GM12873 (cell line): ENCODE results near the gene NAA35.

Source experiments
- TF ChIP-seq, protein P1 (sequence below): IDR thresholded peaks from 2 replicates; pipeline ENCODE4 v1.5.1; 2012; ENCODE audit warnings: low read depth, mild to moderate bottlenecking, moderate library complexity, low read length, control low read depth; ENCODE audit not compliant: insufficient read depth; ENCODE audit errors: missing control alignments

Gene NAA35

DNA sequence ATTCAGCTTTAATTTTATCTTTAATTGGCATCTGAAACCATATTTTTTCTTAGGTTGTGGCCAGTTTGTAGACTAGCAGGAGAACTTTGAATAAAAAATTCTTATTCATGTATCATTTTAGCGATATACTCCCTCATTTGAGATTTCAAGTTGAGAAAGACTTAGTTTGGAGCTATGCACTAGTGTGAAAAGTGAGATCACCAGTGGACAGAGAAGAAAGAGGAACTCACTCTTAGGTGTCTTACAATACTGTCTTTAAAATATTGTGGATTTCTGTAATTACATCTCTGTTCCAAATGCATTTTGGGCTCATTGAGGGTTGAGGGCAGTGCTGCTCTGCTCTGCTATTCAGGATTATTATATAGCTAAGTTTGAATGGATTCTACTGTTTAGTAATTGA lies 54.7 kb downstream of the NAA35 start:
- TF ChIP-seq, protein P1, sequence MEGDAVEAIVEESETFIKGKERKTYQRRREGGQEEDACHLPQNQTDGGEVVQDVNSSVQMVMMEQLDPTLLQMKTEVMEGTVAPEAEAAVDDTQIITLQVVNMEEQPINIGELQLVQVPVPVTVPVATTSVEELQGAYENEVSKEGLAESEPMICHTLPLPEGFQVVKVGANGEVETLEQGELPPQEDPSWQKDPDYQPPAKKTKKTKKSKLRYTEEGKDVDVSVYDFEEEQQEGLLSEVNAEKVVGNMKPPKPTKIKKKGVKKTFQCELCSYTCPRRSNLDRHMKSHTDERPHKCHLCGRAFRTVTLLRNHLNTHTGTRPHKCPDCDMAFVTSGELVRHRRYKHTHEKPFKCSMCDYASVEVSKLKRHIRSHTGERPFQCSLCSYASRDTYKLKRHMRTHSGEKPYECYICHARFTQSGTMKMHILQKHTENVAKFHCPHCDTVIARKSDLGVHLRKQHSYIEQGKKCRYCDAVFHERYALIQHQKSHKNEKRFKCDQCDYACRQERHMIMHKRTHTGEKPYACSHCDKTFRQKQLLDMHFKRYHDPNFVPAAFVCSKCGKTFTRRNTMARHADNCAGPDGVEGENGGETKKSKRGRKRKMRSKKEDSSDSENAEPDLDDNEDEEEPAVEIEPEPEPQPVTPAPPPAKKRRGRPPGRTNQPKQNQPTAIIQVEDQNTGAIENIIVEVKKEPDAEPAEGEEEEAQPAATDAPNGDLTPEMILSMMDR, result no peak

DNA sequence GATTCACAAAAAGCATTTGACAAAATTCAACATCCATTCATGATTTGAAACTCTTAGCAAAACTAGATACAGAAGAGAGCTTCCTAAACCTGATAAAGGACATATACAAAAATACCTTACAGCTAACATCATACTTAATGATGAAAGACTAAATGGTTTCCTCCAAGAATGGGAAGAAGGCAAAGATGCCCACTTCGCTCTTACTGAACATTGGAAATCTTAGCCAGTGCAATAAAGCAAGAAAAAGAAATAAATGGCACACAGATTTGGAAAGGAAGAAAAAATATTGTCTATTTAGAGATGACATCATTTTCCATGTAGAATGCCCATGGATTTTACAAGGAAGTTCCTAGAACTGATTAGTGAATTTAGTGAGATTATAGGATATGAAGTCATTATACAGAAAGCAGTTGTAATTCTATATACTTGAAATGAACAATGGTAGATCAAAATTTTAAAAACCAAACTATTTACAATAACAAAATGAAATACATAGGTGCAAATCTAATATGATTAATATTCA lies 64.4 kb downstream of the NAA35 start:
- TF ChIP-seq, protein P1, result no peak

DNA sequence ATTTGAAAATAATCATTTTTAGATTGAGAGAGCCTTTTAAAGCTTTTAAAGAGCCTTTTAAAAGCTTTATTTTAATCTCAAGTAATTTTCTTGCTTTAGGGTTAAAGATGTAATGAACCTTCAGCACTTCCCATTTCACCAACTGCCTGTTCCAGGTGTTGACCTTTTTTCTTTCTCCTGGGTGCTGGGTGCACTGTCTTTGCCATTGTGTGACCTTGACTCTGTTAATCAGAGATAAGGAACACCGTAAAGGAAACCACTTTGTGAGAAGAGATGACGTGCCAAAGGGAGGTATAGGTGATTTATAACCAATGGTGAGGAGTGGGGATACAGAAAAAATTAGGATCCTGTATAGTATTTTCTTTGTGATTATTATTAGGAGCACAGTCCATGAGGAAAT lies 68.2 kb downstream of the NAA35 start:
- TF ChIP-seq, protein P1, result no peak

DNA sequence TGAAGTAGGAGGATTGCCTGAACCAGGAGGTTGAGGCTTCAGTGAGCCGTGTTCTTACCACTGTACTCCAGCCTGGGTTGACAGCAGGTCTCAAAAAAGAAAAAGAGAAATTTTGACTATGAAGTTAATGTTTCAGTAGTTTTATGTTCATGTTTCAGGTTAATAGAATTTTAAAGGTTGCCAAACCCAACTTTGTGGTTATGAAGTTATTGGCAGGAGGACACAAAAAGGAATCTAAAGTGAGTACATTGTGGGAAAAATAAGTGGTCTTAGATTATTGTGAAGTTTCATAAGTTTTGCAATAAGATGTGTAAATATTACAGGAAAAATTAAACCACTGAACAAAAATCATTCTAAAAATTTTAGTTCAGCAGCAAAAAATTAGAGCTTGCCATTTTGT lies 79.8 kb downstream of the NAA35 start:
- TF ChIP-seq, protein P1, result no peak

DNA sequence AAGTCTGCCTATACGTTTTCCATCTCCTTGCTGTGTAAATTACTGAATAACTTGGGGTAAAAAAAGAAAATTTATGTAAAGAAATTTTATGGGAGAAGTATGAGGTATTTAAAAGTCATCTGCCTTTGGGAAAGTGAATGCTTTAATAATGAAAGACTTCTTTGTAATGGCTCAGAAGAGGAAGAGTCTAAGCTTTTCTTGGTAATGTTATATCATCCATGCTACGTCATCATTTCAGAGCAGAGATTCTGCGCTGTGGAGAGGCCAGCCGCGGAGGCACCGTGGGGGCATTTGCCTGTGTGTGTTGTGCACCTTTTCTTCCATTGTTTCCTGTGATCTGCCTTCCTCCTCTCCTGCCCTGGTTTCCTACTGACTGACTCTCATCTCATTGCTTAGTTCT lies 80.2 kb downstream of the NAA35 start:
- TF ChIP-seq, protein P1, result no peak

DNA sequence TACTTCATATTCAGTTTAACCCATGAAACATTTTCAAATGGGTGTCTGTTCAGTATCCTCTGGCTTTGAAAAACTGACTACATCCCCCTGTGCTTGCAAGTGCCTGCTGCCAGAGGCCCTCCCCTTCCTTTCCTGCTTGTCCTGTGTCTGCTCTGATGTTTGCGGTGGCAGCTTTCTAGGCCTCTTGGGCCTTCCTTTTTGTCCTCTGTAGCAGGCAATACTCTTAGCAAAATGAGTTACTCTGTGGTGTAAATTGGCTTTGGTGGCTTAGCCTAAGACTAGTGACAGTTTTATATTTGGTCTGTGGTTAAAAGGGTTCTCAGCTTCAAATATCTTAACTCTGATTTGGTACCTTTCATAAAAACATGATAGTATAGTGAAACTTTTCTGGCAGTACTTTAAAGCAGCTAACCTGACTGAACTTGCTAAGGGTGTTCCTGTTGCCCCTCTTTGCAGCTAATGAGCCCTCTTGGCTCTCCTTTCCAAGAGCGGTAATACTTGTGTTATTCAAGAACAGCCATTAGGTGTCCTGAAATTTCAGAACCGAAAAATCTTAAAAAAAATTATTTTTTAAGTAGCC lies 81.8 kb downstream of the NAA35 start:
- TF ChIP-seq, protein P1, result no peak

DNA sequence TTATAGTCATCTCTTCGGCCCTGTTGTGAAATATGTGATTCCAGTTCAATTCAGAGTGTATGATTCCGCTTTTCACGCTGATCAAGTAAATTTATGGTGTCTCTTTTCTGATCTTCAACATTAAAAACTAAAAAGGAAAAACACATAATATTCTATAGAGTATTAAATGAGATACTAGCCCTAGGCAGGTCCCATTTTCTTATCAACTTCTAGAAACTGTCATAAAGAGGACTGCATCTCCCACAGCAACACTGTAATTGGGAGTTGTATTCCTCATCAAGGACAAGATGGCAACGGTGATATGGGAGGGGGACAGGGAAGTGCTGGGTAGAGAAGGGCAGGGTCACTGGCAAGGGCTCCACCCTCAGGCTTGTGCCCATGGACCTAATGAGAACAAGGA lies 86.8 kb downstream of the NAA35 start:
- TF ChIP-seq, protein P1, result no peak
